Globus pallidus (tissue), 1 donor: ENCODE measurements around the gene RPH3AL.
"Not testable (repeated sequence)": the region's sequence is repeated elsewhere in the genome, so short reads cannot be mapped to it uniquely, and the experiment has no call there.

Source experiments
- DNase-seq: peaks from one replicate; pipeline ENCODE4 v3.0.0-alpha.2; 2015; ENCODE audit warnings: low spot score

Gene RPH3AL

DNA sequence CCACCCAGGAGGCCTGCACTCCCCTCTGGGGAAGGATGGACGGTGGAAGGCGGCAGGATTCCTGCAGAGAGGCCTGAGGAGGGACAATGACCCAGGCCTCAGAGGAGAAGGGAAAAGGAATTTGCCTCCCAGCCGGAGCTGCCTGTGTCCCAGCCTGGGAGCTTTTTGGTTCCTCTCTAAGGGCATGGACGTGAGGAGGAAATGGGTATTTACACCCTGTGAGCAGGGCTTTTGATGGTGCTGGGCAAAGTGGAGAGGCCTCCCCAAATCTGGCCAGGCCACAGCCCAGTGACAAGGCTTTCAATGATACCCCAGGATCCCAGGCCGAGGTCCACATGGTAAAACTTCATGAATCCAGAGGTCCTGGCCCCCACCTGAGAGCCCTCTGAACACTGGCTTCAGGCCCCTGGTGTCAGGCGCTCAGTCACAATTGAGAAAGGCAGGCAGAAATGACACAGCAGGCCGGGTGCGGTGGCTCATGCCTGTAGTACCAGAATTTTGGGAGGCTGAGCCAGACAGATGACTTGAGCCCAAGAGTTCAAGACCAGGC is 115.1 kb downstream of the RPH3AL start:
- DNase-seq = no peak

DNA sequence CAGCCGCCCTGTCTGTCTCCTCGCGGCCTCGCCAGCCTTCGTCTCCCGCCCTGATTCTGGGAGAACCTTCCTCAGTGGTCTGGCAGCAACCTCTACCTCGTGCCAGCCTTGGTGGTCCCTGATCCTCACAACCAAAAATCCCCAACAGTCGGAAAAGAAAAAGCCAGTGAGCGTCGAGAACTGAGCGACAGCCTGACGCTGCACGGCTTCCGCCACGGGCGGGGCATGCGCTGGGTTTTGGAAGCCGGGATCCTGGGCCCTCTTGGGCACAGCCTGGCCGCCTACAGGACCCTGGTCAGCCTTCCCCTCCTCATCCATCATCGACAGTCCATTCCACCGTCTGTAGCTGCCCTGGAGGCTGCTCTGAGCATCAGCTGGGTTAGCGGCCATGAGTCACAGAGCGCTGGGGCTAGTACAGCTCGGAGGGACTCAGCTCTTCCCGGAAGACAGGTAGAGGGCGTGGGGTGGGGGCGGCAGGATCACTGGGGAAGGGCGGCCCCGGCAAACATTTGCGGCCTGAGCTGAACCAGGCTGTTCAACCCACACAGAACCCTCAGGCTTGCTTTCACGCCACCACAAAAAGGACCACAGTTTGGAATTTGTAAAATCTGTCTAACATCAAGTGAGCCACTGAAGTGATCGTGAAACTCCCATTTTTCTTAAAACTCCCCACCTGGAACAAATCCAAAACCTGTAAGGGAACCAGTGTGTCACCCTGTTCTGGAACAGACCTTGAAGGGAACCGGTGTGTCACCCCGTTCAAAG is 115.8 kb downstream of the RPH3AL start:
- DNase-seq = no peak

DNA sequence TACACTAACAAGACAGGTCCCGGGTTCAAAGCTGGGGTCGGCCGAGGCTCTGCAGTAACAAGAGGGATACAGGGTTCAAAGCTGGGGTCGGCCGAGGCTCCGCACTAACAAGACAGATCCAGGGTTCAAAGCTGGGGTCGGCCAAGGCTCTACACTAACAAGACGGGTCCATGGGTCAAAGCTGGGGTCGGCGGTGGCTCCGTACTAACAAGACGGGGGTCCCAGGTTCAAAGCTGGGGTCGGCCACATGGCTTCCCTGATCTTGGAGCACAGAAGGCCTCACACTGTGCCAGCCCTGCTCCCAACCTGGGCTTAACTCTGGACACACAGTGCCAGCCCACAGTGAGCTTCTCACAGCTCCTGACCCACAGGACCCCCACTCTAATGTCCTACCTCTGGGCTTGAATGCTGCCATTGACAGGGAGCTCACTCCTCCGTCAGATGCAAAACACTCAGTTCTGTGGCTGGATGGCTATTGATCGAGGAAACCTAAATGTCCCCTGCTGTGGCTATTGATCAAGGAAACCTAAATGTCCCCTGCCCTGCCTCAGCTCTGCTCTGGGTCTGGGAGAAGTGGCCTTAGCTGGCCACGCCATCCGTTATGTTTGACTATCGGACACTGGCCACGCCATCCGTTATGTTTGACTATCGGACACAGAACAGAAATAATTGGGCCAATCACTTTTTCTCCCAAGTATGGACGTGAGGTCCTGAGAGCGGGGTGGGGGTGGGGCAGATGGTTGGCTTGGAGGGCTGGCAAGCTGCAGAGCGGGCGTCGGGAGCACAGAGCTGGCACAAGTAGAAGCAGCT is 116.6 kb downstream of the RPH3AL start:
- DNase-seq = no peak

DNA sequence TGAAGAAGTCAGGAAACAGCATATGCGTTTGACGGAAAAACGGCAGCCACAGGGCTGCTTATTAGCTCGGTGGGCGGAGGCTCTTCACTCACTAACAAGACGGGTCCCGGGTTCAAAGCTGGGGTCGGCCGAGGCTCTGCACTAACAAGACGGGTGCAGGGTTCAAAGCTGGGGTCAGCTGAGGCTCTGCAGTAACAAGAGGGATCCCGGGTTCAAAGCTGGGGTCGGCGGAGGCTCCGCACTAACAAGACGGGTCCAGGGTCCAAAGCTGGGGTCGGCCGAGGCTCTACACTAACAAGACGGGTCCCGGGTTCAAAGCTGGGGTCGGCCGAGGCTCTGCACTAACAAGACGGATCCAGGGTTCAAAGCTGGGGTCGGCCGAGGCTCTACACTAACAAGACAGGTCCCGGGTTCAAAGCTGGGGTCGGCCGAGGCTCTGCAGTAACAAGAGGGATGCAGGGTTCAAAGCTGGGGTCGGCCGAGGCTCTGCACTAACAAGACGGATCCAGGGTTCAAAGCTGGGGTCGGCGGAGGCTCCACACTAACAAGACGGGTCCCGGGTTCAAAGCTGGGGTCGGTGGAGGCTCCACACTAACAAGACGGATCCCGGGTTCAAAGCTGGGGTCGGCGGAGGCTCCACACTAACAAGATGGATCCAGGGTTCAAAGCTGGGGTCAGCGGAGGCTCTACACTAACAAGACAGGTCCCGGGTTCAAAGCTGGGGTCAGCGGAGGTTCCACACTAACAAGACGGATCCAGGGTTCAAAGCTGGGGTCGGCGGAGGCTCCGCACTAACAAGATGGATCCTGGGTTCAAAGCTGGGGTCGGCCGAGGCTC is 117.4 kb downstream of the RPH3AL start:
- not testable (repeated sequence) for DNase-seq

DNA sequence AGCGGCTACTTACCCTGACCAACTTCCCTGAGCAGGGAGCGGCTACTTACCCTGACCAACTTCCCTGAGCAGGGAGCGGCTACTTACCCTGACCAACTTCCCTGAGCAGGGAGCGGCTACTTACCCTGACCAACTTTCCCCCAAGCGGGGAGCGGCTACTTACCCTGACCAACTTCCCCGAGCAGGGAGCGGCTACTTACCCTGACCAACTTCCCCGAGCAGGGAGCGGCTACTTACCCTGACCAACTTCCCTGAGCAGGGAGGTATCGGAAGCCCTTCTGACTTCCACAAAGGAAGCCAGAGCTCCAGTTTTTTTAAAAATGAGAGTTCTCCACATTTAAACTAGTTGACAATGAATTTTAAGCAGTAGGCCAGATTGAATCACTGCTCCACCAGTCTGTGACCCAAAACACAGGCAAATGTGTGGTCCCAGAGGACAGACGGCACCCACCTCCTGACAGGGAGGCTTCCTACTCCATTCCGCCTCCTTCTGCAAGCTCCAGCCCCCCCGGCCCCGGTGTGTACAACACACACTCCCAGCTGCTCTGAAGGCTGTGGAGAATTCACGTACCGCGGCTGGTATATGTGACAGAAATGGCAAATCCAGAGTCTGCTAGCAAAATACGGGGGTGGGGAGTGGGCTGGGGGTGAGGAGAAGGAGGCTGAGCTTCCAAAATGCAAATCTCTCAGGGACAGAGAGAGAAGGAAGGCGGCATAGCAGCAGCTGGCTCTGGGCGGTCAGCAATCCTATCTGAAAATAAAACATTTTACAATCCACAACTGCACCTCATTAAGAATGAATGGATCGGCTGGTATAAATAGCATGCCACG is 118.2 kb downstream of the RPH3AL start:
- DNase-seq = not testable (repeated sequence)

DNA sequence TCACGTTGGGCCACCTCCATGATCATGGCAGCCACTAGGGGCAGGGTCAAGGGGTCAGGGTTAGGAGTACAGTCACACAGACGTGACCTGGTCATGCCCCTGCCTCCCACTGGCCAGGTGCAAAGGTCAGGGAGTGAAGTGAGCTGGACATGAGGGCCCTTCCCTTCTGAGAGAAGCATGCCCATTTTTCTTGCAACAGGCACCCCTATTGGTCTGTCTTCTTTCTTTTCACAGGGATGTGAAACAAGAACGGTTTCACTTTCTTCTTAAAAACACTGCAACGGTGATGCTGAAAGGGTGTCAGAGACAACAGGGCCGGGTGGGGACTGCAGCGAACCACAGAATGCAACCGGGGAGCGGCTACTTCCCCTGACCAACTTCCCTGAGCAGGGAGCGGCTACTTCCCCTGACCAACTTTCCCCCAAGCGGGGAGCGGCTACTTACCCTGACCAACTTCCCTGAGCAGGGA is 119.1 kb downstream of the RPH3AL start:
- no peak for DNase-seq

DNA sequence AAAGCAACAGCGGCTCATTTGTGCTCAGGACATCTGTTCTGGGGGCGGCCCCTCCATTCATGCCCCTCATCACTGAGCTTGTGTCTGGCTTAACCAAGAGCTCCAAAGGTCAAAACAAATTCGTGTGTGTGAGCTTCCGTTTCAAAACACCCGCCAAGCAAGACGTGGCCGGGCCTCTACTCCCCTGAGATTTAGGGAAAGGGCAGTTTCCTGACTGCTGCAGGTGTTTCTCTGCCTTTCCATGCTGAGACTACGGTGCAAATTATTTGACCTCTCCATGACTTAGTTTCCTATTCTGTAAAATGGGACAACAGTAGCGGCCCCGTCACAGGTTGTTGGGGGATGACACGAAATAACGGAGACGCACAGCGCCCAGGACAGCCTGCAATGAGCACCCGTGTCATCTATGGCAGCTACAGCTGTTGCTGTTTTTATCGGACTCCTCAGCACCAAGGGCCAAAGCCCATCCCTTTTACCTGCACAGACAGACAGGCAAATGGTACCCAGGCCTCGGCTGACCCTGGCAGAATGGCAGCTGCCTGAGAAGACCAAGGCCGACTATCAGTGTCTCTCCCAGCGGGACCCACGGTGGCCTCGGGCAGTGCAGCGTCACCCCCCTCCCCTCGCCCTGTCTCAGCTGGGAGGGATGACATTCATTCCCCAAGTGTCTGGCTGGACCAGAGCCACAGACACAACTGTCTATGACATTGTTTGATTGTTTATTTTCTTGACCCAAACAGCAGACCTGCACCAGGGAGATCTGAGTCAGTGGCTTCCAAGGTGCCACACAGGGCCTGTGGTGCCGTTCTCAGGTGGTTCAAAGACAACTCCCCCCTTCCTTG is 120.4 kb downstream of the RPH3AL start:
- DNase-seq = no peak

DNA sequence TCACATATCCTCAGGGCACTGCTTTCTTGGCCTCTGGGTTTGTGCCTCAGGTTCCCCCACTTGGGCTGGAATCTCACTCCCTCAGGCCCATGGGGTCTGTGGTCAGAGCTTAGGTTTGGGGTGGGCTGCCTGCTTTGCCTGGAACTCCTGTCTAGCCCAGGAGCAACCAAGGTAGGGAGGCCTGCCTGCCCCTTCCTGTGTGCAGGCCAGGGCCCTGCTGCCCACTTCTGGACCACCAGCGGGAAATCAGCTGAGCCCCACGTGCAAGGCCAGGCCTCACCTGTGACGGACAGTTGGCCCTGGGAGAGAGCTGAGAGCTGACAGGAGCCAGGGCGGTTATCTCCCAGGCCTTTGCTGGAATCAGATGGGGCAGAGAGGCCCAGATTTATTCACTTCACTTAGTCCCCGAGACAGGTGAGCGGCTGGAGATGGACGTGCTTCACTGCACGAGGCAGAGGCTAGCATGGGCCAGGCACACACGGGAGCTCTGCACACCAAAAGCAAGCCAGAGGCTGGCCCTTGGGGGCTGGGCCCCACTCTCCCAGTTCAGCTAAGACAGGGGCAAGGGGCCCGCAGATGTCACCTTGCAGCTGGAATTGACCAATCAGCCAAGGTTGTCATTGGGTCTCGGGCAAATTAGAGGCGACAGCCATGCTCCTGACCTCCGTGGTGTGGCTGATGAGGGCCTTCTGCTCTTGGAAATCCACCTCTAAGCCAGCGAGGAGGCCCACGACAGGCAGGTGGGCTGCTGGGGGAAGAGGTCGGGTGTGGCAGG is 121.2 kb downstream of the RPH3AL start:
- no peak for DNase-seq

DNA sequence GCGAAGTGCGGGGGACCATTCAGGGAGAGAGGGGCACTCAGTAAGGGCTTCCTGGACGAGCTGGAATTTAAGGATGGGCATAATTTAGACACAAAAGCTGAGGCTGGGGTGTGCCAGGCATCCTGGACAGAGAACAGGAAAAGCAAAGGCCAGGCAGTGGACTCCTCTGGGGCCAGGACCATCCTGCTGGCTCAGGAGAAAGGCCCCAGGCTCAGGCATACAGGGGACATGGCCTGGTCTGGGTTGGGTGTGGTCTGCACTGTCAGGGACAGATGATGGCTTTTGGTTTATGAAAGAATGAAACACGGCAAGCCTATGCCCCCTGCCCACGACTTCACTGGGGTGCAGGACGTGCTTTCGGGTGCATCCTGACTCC is 122.2 kb downstream of the RPH3AL start:
- no peak for DNase-seq

DNA sequence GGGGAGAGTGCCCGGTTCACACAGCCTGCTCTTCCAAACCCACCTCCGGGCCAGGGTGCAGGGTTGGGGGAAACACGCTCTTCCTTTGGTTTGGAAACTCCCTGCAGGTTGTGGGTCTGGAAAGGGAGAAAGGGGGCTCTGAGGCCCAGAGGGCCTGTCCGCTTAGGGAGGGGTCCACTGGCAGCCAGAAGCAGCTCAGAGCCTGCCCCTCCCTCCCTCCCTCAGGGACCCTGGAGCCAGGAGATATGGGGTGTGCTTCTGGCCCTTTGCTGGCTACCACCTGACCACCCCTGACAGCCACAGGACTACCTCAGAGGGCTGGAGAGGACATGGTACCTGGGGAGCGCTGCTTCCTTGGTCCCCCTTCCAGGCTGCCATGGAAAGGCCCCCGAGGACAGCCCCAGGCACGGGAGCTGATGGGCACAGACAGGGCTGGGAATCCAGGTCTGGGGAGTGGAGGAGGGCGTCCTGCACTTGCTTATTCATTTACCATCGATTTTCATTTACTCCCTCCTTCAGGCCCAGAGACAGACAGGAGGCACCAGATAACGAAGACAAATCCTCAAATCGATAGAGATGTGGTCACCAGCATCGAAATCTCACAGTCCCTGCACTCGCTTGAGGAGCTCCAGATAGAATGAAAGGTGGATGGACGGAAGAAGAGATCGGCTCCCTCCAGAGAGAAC is 122.8 kb downstream of the RPH3AL start:
- no peak for DNase-seq

DNA sequence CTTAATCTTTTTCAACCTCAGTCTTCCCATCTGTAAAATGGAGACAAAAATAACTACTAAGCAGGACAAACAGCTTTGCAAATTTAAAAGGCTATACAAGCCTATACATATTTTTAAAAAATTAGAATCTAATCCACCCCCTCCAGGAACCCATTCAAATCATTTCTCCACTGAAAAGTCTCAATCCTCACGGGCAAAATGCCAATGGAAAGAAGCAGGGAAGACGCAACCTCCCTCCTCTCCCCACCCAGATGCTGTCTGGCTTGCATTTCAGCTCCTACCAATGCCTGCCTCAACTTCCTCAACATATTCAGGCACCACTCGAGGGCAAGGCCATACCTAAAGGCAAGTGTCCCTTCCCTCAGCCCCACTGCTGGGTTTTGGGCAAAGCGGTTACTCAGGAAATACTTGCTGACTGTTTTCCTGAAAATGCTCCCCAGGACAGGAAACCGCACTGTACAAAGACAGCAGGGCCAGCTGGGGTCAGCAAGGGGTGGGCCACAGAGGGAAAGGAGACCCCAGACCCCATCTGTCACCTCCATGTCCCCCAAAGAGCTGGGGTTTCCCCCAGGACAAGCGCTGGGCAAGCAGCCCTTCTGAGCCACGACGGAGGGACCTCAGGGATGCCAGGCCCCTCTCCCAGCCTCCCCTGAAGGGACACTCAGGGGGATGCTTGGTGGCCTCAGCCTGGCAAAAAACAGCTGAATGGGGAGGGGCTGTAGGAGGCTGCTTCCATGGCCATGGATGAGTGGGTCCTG is 123.5 kb downstream of the RPH3AL start:
- no peak for DNase-seq

DNA sequence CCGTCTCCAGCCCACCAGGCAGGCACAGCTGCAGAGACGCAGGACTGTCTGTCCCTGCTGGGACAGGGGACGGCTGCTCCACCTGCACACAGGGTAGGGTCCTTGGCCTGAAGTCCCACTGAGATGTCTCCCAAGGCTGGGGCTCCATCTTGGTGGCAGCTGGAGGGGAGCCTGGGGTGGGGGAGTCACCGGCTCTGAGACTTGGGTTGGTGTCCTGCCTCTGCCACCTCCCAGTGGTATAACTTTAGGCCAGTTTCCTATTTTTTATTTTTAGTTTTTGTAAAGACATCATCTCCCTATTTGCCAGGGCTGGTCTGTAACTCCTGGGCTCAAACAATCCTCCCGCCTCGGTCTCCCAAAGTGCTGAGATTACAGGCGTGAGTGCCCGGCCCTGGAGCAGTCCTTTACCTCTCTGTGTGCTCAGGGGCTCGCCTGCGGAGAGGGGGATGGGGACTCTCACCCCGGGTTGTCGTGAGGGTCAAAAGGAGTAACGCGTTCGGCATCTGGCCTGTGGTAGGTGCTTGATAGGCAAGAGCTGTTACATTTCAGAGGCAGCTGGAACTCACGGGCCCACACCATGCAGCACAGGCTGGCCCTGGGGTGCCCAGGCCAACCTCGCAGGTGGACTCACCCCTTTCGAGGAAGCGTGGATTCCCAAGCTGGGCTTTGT is 124.5 kb downstream of the RPH3AL start:
- no peak for DNase-seq

DNA sequence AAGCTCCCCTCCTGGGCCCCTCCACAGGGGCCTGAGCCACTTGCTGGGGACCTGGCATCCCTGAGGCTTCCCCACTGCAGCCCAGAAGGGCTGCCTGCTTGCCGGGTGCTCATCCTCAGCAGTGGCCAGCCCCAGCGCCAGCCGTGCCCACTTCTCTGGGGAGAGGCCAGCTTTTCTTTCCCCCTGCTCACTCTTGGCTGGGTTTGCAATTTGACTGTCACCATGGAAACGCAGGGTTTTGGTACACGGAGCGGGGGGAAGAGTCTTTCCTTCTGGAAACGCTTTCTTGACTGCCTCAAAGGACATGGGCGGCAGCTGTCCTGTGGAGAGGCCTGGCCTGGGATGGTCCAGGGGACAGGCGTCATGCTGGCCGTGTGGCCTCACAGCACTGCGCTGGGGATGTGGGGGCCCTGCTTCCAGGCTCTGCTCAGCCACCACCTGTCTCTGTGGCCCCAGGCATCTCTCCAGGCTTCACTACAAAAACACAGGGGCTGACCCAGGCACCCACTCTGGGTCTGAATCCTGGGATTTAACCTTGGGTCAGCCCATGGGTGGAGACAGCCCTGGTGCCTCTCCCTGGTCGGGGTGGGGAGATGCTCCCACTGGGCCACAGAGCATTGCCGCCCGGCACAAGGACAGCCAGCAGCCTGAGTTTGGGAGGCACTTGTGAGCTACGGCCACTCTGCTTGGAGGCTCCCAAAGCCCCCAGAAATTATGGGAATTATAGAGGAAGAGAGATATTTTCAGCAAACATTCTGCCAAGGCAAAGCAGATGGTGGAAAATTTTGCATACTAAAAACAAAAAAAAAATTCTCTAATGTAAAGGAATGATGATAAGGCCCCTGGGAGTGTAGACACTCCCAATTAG is 125.3 kb downstream of the RPH3AL start:
- DNase-seq = peak; percentile 16

DNA sequence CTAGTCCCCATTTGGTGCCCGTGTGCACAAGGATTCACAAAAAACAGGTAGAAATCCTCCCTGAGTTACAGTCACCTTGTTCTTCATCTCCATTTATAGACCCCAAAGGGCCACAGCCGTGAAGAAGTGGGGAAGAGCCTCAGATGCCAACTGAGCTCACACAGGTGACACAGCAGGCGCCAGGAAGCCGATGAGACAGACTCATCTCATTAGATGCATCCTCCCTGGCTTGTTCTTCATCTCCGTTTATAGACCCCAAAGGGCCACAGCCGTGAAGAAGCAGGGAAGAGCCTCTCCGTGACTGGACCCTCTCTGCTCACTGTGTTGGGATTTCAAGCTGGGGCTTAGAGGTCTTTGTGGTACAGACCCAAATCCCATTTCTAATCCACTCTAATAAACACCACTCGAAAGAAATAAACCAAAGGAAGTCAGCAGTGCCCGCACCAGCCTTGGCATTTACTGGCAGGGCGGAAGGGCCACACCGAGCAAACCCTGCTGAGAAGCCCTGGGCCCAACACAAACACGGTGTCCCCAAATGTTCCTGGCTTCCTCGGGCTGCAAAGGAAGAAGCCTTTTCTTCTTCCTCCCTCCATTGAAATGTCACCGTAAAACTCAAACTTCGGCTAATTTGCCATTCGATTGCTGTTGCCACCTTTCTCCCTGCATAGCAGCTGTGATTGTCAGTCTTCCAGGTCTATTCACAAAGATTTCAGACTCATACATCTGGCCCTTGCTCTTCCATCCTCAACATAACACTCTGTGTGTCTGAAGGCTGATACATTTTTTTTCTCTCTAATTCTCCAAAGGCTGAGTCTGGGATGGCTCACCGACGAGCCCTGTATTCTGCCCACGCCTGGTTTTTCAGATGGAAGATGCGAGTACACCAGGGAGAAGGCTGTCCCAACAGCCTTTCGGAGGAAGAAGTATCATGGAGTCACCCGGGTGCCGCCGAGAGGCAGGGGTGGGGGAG is 126.2 kb downstream of the RPH3AL start:
- DNase-seq = no peak

DNA sequence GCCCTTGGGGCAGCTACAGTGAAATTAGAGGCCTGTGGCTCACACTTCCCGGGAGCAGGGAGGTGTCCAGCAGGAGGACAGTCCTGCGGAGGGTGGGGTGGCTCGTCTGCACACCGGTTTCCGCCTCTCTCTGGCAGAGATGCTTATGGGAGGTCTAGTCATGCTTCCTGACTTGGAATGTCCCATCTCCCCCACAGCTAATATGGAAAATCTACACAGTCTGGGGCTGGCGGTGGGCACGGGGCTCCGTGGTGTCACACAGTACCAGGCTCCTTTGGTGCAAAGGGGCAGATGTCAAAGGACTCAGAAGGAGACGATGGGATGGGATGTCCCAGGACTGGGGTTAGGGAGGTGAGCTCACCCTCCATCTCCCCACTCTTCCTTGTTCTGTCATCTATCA is 127.1 kb downstream of the RPH3AL start:
- DNase-seq = no peak
